Fibroblast of pulmonary artery (primary cell): Measurements from ENCODE around the gene FBXL16.

ENCODE experiments used
- DNase-seq: peaks from one replicate; pipeline ENCODE4 v3.0.0-alpha.2; 2010; ENCODE audit warnings: low read depth
- H3K4me3 ChIP-seq: replicated peaks from 2 replicates; pipeline ENCODE4 v1.5.1; 2011; ENCODE audit warnings: low read depth, mild to moderate bottlenecking, control low read depth, low read length, moderate library complexity
- CTCF ChIP-seq: IDR thresholded peaks from 2 replicates; pipeline ENCODE4 v1.5.1; 2011; ENCODE audit warnings: mild to moderate bottlenecking, control low read depth, low read length, inconsistent platforms; ENCODE audit errors: missing control alignments

FBXL16 gene

DNA sequence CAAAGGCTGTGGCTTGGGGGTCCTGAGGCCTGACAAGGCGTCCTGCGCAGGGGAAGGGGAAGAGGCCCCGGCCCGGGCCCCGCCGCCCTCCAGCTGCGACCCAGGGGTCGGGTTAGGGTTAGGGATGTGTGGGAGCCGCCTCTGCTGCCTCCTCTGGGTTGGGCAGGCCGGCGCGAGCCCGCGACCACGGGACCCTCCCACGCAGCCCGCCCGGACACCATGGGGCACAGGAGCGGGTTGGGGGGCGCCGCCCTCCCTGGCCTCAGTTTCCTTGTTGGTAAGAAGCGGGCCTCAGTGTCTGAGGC, 34.8 kb upstream of the FBXL16 start:
- TF ChIP-seq CTCF = no peak
- H3K4me3 ChIP-seq = peak overlapping the region; percentile 84
- DNase-seq = no peak

- no peak for DNase-seq
- TF ChIP-seq CTCF = no peak
- H3K4me3 ChIP-seq = peak overlapping the region; percentile 84
These were observed 34.2 kb upstream of the FBXL16 start for GRCh38 chr16:739560-740458.

- H3K4me3 ChIP-seq = no peak overlapping the region
- no peak for DNase-seq
- no peak for TF ChIP-seq CTCF
These were observed 31.4 kb upstream of the FBXL16 start for GRCh38 chr16:736936-737481.

DNA sequence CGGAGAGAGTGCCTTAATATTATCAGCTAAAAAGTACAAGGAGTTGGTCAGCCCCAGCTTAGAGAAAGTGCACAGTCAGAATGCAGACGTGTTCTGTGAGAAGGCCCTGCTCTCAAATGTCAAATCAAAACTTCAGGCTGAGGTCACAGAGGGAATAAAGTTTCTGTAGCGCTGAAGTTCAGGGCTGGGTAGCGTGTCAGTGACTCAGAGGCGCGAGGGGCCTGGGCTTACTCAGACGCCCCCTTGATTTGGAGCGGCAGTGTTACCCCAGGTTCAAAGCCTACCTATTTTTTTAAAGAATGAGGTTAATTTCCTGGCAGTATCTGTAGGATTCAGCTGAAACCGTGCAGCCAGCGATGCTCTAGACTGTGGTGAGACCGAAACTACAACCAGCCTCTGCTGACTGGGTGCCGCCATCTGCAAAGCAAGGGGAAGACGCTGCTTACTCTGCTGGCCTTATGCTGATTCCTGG, 30.4 kb upstream of the FBXL16 start:
- TF ChIP-seq CTCF = no peak
- no peak for DNase-seq
- no peak overlapping the region for H3K4me3 ChIP-seq

DNA sequence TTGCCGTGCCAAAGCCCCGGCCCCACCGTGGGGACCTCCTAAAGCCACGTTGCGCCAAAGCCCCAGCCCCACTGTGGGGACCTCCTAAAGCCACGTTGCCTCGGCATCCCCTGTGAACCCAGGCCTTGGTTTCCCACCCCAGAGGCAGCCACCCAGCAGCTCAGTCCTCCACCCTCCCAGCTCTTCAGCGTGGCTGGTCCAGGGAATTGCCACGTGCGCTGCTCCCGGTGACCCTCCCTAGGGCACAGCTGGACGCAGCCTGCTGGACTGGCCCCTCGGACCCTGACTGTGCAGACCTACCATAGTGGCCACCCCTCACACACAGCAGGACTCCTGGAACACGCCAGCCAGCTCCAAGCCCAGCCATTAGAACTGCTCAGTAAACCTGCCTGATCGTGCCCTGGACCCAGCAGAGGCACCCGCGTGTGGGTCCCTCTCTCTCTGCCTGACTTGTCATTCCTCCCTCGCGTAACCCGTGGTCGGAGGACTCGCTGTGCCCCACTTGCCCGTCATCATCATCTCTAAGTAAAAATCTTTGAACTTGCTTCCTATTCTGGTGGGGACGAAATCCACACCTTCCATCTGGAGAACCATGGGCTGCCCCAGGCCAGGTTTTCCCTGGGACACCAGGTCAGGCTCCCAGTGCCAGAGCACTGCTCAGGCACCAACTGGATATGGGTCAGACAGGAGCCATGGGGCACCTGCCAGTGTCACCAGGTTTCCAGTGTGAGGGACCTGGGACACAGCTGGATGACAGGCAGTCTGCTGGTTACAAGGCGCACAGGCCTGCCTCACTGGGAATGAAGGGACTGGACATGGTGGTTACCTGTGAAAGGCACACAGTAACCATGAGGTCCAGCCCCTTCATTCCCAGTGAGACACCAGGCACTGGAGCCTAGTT, 29.6 kb upstream of the FBXL16 start:
- no peak overlapping the region for H3K4me3 ChIP-seq
- DNase-seq = no peak
- no peak for TF ChIP-seq CTCF

- TF ChIP-seq CTCF = no peak
- no peak for DNase-seq
- no peak overlapping the region for H3K4me3 ChIP-seq
These were observed 28.8 kb upstream of the FBXL16 start for GRCh38 chr16:734208-734980.
